GM12891 (cell line): ENCODE data around the gene TOP1.

Experiments
- PAX5 ChIP-seq: IDR thresholded peaks from 2 replicates; pipeline ENCODE4 v1.6.1; 2011; ENCODE audit warnings: low read length, moderate library complexity, mild to moderate bottlenecking; ENCODE audit not compliant: insufficient read depth, severe bottlenecking
- POLR2A ChIP-seq: IDR thresholded peaks from 2 replicates; pipeline ENCODE4 v1.6.1; 2011; ENCODE audit warnings: low read depth, low read length, control low read depth
- POLR2AphosphoS5 ChIP-seq: IDR thresholded peaks from 2 replicates; pipeline ENCODE4 v1.6.1; 2011; ENCODE audit warnings: low read depth, low read length, control low read depth
- POU2F2 ChIP-seq: IDR thresholded peaks from 2 replicates; pipeline ENCODE4 v1.6.1; 2011; ENCODE audit warnings: low read depth, mild to moderate bottlenecking, control low read depth, low read length, moderate library complexity
- SPI1 ChIP-seq: IDR thresholded peaks from 2 replicates; pipeline ENCODE4 v1.6.1; 2011; ENCODE audit warnings: low read depth, low read length, control low read depth
- TAF1 ChIP-seq: IDR thresholded peaks from 2 replicates; pipeline ENCODE4 v1.6.1; 2011; ENCODE audit warnings: low read depth, low read length, control low read depth

- TF ChIP-seq POLR2AphosphoS5 (no peak), POLR2A (no peak), TAF1 (no peak), PAX5 (no peak), POU2F2 (no peak), SPI1 (no peak)
Measured at GRCh38 chr20:41078329-41078728, 49.7 kb downstream of the TOP1 start.
